Stimulated activated CD4-positive, alpha-beta T cell treated with anti-CD3 and anti-CD28 coated beads, Interleukin-15, amount 100 ng/mL, for 1 hour (primary cell): ENCODE data around the gene TSPAN15.

Source experiments
- DNase-seq, 2 donors: peaks; one replicate each; pipeline ENCODE4 v3.0.0-alpha.2; 2020; ENCODE audit warnings: low read depth in 1 of 2, low spot score in 1 of 2

The TSPAN15 gene

GRCh38 chr10:69416695-69417094 lies 34.6 kb upstream of the TSPAN15 start, which contains the start of gene TACR2:
TACR2 (minus strand) TSS chr10:69416918; CDS start chr10:69416323, 595 bp downstream.
- DNase-seq = no peak

DNA sequence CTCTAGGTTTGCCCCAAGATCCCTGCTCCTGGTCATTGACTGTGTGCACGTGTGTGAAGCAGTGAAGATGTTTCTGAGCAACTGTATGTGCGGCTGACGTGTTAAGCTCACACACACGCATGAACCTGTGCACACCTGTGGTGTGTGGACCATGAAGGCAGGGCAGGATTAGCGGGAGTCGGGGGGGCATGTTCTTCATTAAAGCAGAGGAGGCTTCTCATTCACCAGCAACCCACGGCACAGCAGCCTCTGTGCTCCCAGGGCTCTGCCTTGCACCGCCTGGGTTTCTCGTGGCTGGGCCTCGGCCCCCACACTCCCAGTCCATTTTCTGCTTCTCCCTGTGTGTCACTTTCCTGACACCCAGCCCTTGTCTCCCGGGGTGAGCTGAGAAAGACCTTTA lies 33.7 kb upstream of the TSPAN15 start:
- no peak for DNase-seq

- no peak for DNase-seq
Observed at GRCh38 chr10:69418052-69418752, 33.1 kb upstream of the TSPAN15 start.

DNA sequence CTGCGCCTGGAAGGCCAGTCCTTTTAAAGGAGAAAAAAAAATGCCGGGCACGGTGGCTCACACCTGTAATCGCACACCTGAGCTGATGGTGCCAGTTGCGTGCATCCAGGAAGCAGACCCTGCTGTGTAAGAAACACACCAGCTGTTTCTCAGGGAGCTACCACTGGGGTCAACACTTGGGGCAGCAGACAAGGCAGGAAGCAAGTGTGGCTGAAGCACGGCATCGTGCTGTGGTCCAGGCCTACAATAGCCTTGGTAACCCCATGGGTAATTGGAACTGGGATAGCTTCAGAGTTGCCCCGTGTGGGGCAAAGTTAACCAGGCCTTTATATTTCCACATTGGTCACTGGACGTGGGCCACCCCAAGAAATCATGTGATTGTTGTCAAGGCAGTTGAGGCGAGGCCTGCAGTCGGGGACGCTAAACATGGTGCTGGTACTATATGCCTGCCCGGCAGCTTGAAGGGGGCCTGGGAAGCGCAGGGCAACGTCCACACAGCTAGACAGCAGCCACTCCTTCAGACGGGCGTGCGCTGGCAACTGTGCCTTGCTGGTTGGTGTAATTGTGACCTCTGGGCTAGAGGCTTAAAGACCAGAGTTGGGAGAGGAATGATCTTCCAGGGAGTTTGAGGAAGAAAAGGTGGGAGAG lies 32.0 kb upstream of the TSPAN15 start:
- DNase-seq = no peak

GRCh38 chr10:69419744-69420126 lies 31.5 kb upstream of the TSPAN15 start:
- DNase-seq = no peak

- DNase-seq = no peak
Observed at GRCh38 chr10:69421611-69422308, 29.5 kb upstream of the TSPAN15 start.

- DNase-seq = no peak
Observed at GRCh38 chr10:69422676-69423075, 28.6 kb upstream of the TSPAN15 start.

DNA sequence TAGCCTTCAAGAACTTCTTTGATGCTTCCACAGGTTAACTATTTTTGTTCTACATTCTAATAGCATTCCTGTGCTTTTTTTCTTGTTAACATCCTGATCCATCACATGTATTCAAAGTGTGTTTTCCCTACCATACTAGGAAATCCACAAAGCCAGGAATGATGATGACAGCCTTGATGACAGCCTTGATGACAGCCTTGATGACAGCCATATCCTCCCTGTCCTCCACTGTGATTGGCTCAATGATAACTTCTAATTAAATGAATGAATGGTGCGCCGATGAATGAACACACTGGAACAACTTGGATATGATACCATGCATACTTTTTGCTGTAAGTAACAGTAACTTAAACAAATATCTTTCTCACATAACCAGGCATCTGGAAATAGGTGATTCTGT lies 26.2 kb upstream of the TSPAN15 start:
- DNase-seq = no peak

DNA sequence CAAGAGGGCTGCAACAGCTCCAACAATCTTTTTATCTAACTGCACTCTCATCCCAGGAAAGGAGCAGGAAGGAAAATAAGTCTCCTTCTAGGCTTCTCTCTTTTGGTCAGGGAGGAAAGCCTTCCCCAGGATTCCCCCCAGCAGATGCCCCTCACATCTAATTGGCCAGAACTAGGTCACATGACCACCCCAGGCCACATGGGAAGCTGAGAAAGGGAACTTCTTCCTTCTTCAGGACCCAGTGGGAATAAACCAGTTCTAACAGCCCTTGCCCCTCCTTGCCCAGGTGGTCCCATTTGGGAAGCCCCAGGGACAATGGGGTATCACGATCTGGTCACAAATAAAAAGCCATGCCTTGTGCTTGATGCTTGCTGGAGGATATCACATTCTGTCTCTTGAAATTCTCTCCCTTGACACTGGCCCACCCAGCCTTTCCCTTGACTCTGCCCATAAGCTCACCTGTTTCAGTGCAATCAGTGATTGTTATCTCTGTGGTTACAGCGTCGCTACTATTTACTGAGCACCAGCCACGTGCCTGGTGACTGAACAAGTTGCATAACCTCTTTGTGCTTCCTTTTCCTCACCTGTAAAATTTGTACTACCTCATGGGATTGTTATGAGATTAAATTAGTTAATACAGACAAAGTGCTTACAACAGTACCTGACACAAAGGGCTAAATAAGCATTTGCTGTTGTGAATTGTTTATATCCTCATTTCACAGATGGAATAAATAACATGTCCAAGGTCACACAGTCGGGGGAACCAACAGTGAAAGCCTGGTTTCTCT lies 25.6 kb upstream of the TSPAN15 start:
- no peak for DNase-seq

DNA sequence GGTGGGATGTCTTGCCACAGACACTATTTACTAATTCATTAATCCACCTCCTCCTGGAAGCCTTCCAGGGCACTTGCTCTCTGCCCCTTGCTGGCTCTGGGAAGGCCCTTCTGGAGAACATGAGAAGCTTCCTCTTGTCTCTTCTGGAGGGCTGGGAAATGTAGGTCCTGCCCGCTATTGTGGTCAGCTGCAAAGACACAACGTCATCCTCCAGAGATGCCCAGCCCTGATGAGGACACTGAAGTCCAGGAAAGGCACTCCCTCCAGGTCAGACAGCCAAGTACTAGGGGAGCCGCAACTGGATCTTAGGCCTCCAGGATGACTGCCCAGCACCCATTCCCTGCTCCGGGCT lies 24.9 kb upstream of the TSPAN15 start:
- DNase-seq = no peak

DNA sequence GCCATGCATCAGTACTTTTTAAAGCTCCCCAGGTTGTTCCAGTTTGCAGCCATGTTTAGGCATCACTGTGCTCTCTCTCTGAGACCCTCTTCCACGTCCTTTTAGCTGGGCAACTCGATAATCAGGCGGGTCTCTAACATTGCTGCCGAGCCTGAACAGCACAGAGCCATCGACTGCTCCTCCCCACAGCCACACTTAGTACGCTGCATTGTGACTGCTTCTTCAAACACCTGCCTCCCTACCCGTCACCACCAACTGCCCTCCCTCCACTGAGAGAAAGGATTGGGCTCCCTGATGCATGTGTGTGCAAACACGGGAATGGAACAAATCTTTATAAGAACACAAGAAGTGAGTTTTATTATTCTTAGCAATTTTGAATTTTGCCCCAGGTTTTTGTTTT lies 23.1 kb upstream of the TSPAN15 start:
- no peak for DNase-seq

DNA sequence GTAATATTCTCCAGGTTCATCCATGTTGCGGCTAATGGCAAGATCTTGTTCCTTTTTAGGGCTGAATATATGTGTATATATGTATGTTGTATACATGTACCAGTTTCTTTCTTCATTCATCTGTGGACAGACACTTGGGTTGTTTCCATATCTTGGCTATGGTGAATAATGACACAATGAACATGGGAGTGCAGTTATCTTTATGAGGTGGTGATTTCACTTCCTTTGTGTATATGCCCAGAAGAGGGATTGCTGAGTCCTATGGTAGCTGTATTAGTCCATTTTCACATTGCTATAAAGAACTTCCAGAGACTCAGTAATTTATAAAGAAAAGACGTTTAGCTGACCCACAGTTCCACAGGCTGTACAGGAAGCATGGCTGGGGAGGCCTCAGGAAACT lies 17.1 kb upstream of the TSPAN15 start:
- no peak for DNase-seq

- DNase-seq = no peak
Observed at GRCh38 chr10:69434926-69435325, 16.3 kb upstream of the TSPAN15 start.

GRCh38 chr10:69435966-69436520 lies 15.2 kb upstream of the TSPAN15 start:
- DNase-seq = no peak

GRCh38 chr10:69437321-69438259 lies 13.7 kb upstream of the TSPAN15 start:
- DNase-seq = no peak

- DNase-seq = no peak
Observed at GRCh38 chr10:69438536-69439349, 12.5 kb upstream of the TSPAN15 start.

DNA sequence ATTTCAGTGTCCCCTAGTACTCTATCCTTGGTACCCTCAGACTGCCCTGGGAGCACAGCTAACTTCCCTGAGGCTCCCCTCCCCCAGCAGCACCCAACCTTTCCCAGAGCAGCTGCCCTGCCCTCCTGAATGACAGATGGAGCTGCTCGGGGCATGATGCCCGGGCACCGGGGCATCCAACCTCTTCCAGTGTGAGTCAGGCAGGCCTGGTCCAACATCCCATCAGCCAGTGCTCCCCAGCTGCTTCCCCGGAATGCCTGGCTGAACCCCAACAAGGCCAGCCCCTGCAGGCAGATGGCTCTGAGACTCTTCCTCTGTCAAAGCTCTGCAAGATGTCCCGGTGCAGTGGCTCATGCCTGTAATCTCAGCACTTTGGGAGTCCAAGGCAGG lies 11.9 kb upstream of the TSPAN15 start:
- no peak for DNase-seq

GRCh38 chr10:69439813-69440506 lies 11.3 kb upstream of the TSPAN15 start:
- DNase-seq = no peak

GRCh38 chr10:69443354-69443753 lies 7.9 kb upstream of the TSPAN15 start:
- DNase-seq = no peak
